Right lobe of liver (tissue), 4 donors: Measurements from ENCODE around the gene CHKA.

Experiments used
- POLR2A ChIP-seq: fragments of 450-650 bp; IDR thresholded peaks from one replicate; pipeline ENCODE4 v1.6.1; 2017; ENCODE audit warnings: antibody characterized with exemption, mild to moderate bottlenecking
- TF ChIP-seq, protein P1 (sequence below), 4 donors: fragments of 200-600 bp in 3 of 4; fragments of 450-650 bp in 1 of 4; IDR thresholded peaks; one replicate each; pipeline versions ENCODE4 v1.5.1 to v1.8.0; 2016 to 2022; ENCODE audit warnings: antibody characterized with exemption in 4 of 4, mild to moderate bottlenecking in 2 of 4
- donor health status: DM: no; HTN: no; CAD: no.
- donor health status: DM: no; HTN: no; CAD: no.
- donor health status: DM: no; HTN: yes; CAD: no.

DNA sequence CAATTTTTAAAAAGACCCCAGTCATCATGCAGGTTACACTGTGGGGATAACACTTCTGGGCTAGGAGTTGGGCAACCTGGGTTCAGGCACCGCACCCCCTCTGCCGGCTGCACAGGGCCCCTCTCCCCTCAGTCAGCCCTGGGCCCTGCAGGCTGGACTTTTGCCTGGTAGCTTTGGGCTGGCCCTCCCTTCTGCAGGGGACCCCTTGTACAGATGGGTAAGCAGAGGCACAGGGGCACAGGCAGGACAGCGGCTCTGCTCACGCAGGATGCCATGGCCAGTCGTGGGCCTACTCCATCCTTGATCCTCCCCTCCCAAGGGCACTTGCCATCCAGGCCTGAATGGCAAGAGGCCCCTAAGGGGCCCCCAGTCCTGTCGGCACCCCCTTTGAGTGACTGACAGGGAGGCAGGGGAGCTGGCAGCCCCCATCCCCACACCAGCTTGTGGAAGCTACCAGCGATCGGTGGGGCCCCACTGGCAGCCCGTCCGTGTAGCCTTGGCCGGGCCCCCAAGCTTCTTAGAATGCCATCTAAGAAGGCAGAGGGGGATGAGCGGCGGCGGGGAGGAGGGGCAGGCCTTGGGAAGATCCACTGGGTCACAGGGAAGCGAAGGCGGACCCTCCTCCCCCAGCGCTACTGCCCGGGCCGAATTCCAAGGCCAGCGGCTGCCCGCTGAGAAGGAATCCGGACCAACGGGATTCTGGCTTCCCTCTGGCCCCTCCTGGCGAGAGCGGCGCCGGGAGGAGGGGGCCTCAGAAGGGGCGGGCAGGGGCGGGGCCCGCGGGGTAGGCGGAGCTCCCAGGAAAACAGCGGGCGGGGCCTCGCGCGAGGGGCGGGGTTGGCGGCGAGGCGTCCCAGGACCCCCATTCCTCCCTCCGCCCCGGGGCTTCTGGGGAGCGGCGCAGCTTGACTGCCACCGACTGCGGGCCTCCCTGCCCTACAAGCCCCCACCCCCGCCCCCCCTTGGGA, 6.8 kb upstream of the CHKA start:
- TF ChIP-seq, protein P1, sequence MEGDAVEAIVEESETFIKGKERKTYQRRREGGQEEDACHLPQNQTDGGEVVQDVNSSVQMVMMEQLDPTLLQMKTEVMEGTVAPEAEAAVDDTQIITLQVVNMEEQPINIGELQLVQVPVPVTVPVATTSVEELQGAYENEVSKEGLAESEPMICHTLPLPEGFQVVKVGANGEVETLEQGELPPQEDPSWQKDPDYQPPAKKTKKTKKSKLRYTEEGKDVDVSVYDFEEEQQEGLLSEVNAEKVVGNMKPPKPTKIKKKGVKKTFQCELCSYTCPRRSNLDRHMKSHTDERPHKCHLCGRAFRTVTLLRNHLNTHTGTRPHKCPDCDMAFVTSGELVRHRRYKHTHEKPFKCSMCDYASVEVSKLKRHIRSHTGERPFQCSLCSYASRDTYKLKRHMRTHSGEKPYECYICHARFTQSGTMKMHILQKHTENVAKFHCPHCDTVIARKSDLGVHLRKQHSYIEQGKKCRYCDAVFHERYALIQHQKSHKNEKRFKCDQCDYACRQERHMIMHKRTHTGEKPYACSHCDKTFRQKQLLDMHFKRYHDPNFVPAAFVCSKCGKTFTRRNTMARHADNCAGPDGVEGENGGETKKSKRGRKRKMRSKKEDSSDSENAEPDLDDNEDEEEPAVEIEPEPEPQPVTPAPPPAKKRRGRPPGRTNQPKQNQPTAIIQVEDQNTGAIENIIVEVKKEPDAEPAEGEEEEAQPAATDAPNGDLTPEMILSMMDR (IDR thresholded peaks at IDR 0.05): no peak
- no peak for TF ChIP-seq POLR2A
